GM10248 (cell line): ENCODE measurements around the gene PRR5L.

ENCODE experiments used
- CTCF ChIA-PET: fragments of 300-600 bp; sonication (Branson Sonifier 250); formaldehyde crosslinking; extraction: SDS; loops from one replicate; lab custom pipeline; 2021; ENCODE audit warnings: antibody characterized with exemption; lab: Yijun Ruan, JAX
- POLR2A ChIA-PET: fragments of 350-650 bp; sonication (Branson Sonifier 250); formaldehyde crosslinking; extraction: SDS; loops from one replicate; lab custom pipeline; 2020; ENCODE audit warnings: antibody characterized with exemption; lab: Yijun Ruan, JAX
- DNase-seq: peaks from one replicate; pipeline ENCODE4 v3.0.0; 2012; ENCODE audit errors: extremely low spot score
- CTCF ChIP-seq: IDR thresholded peaks from 2 replicates; pipeline ENCODE4 v1.5.1; 2012; ENCODE audit warnings: mild to moderate bottlenecking, low read depth; ENCODE audit errors: extremely low read depth, missing control alignments, control extremely low read depth

Gene PRR5L

GRCh38 chr11:36363361-36364268, 67.5 kb downstream of the PRR5L start:
- ChIA-PET CTCF (interaction anchor here (0.8 to 2.2 kb wide), 4 partner anchors 13 to 129 kb away, joined by 3 to 9 read pairs (median 5); no protein-coding TSS in a partner anchor), POLR2A (no interaction called here)
- no peak for DNase-seq
- TF ChIP-seq CTCF: no peak

- CTCF ChIA-PET: interaction anchor here (1.8 to 2.2 kb wide), 2 partner anchors 12 to 128 kb away, joined by 7 to 9 read pairs; no protein-coding TSS in a partner anchor
- TF ChIP-seq CTCF: no peak
- POLR2A ChIA-PET: no interaction called here
- no peak for DNase-seq
Measured at GRCh38 chr11:36364551-36365325, 68.7 kb downstream of the PRR5L start.

- CTCF ChIA-PET: interaction anchor here (1.1 to 1.4 kb wide), 2 partner anchors 9 to 15 kb away, joined by 3 read pairs; no protein-coding TSS in a partner anchor
- no peak for TF ChIP-seq CTCF
- POLR2A ChIA-PET: no interaction called here
- no peak for DNase-seq
Measured at GRCh38 chr11:36365907-36366306, 69.8 kb downstream of the PRR5L start.

GRCh38 chr11:36367806-36368680, 72.0 kb downstream of the PRR5L start:
- TF ChIP-seq CTCF: no peak
- POLR2A ChIA-PET: no interaction called here
- DNase-seq: no peak
- CTCF ChIA-PET: interaction anchor here (1.2 kb wide), 1 partner anchor 13 kb away, joined by 3 read pairs; no protein-coding TSS in a partner anchor

GRCh38 chr11:36371181-36371580, 75.1 kb downstream of the PRR5L start:
- CTCF ChIA-PET: no interaction called here
- DNase-seq: no peak
- TF ChIP-seq CTCF: no peak
- POLR2A ChIA-PET: no interaction called here

- POLR2A ChIA-PET: no interaction called here
- DNase-seq: no peak
- CTCF ChIA-PET: no interaction called here
- TF ChIP-seq CTCF: no peak
Measured at GRCh38 chr11:36371590-36371989, 75.5 kb downstream of the PRR5L start.
